Measurements from ENCODE around the gene ABHD13. TPM values are rescaled to one million over a fixed set of nuclear protein-coding genes. Genes with fewer than 3 reads are reported as not detected.

The ABHD13 gene
- total RNA-seq = 1 to 10 TPM; 4.8 to 9.7 TPM

DNA sequence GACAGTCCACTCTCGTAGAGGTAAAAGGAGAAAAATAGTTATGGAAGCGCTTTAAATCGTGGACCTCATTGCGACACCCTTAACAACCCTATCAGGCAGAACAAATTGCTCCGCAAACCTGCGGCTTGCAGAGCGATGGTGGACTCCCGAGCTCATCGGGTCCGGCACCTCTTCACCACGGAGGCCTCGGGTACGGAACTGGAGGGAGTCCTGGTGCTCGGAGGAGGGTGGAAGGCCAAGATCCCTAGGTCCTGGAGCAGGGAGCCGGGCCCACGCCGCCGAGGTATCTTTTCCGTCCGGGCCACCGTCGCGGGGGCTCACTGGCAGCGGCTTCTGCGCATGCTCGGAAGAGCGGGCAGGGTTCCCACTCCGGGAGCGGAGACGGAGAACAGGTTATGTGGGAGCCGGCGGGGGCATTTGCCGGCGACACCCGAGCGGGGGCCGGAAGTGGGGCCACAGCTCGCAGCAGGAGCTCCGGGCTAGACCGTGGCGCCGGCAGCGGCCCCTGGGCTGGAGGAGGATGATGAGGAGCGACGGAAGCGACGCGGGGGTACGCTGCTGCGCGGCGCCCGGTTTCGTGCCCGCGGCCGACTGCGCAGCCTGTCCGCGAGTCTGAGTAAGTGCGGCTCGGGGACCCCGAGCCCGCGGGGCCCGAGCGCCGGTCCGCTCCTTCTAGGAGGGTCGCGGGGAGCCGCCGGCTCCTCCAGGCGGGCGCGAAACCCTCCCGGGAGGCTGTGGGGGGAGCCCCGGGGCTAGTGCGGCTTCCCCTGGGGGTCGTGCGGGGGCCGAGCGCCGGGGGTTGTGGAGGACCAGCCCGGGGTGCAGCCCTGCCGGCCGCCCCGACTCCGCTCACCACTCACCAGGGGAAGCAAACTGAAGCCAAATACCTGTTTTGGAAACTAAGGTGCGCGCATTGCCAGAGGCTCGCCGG, at the start of gene ABHD13:
Gene ABHD13 (plus strand): TSS at position 349 of the 931 bp plus-strand sequence. CDS start 10,827 bp downstream, outside the sequence.
- Histone ChIP-seq H3K27me3 (replicated peaks; ENCODE audit: insufficient read depth) (no peaks in the 10 kb centered on the region), H3K4me3 (peak within 1 kb of the TSS; percentile 82 to 99), H3K27ac (peak within 1 kb of the TSS; percentile 76 to 83), H3K36me3 (no peaks in the 10 kb centered on the region), H3K9me3 (no peaks in the 10 kb centered on the region), H3K4me1 (replicated peaks) (peaks cover 15% of the 10 kb centered on the region)
- DNase-seq (ENCODE audit: low spot score) = peak; percentile 80
- intact Hi-C loops (cut with DNase I) = no loop called here
- under 1% methylated on average over 78 of the region's 93 CpGs for WGBS
- TF ChIP-seq POLR2AphosphoS5 (IDR thresholded peaks at IDR 0.05) = peak; percentile 91
- TF ChIP-seq POLR2A (IDR thresholded peaks at IDR 0.05) = peak; percentile 50
- peak in 1 of 4 experiments; percentile 21 for TF ChIP-seq CTCF (IDR thresholded peaks at IDR 0.05)

GRCh38 chr13:108168929-108169328, 49.3 kb upstream of the ABHD13 start:
- WGBS = 84% methylated on average over 3 of the region's 3 CpGs
- no peaks in the 10 kb centered on the region for H3K36me3 ChIP-seq
- H3K4me1 ChIP-seq (replicated peaks) = no peaks in the 10 kb centered on the region
- no peak overlapping the region for H3K4me3 ChIP-seq
- H3K9me3 ChIP-seq = no peaks in the 10 kb centered on the region
- TF ChIP-seq POLR2AphosphoS5 (IDR thresholded peaks at IDR 0.05) (no peak), CTCF (IDR thresholded peaks at IDR 0.05) (no peak), POLR2A (IDR thresholded peaks at IDR 0.05) (no peak)
- no peak overlapping the region for H3K27ac ChIP-seq
- intact Hi-C loops (cut with DNase I) = no loop called here
- DNase-seq (ENCODE audit: low spot score) = no peak
- no peaks in the 10 kb centered on the region for H3K27me3 ChIP-seq (replicated peaks; ENCODE audit: insufficient read depth)

DNA sequence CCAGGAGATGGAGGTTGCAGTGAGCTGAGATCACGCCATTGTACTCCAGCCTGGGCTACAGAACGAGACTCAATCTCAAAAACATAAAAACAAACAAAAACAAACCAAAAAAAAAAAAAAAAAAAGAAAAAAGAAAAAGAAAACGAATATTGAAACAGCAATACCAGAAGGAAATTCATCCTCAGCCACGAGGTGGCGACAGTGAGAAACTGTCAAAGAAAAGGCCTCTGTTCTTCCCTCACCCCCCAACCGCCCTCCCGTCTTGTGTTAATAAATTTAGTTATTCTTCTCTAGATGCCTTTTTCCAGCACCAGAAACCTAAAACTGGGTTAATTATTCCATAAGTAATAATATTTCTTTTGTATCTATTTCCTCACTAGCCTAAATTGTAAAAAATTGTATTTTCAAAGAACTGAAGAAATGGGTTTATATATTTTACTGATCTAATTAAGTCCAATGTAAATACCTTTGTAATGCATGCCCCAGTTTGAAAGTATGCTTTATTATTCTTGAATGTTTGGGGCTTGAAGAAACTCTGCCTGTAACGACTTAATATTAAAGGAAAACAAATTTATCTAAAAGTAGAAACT, 41.4 kb upstream of the ABHD13 start:
- WGBS = 58% methylated on average over 8 of the region's 8 CpGs
- no peak for DNase-seq (ENCODE audit: low spot score)
- Histone ChIP-seq H3K36me3 (no peaks in the 10 kb centered on the region), H3K4me3 (no peak overlapping the region), H3K27ac (no peak overlapping the region), H3K4me1 (replicated peaks) (no peaks in the 10 kb centered on the region), H3K9me3 (no peaks in the 10 kb centered on the region), H3K27me3 (replicated peaks; ENCODE audit: insufficient read depth) (no peaks in the 10 kb centered on the region)
- intact Hi-C loops (cut with DNase I) = no loop called here
- TF ChIP-seq POLR2AphosphoS5 (IDR thresholded peaks at IDR 0.05) (no peak), CTCF (IDR thresholded peaks at IDR 0.05) (no peak), POLR2A (IDR thresholded peaks at IDR 0.05) (no peak)

DNA sequence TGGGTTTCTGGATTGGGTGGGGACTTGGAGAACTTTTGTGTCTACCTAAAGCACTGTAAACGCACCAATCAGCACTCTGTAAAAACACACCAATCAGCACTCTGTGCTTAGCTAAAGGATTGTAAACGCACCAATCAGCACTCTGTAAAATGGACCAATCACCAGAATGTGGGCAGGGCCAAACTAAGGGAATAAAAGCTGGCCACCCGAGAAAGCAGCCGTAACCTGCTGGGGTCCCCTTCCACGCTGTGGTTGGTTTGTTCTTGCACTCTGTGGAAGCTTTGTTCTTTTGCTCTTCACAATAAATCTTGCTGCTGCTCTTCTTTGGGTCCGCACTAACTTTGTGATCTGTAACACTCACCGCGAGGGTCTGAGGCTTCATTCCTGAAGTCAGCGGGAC, 40.1 kb upstream of the ABHD13 start:
- intact Hi-C loops (cut with DNase I) = no loop called here
- DNase-seq (ENCODE audit: low spot score) = no peak
- Histone ChIP-seq H3K36me3 (no peaks in the 10 kb centered on the region), H3K4me3 (no peak overlapping the region), H3K4me1 (replicated peaks) (no peaks in the 10 kb centered on the region), H3K27ac (no peak overlapping the region), H3K27me3 (replicated peaks; ENCODE audit: insufficient read depth) (no peaks in the 10 kb centered on the region), H3K9me3 (no peaks in the 10 kb centered on the region)
- 88% methylated on average over 9 of the region's 9 CpGs for WGBS
- TF ChIP-seq POLR2AphosphoS5 (IDR thresholded peaks at IDR 0.05) = no peak
- no peak for TF ChIP-seq POLR2A (IDR thresholded peaks at IDR 0.05)
- no peak for TF ChIP-seq CTCF (IDR thresholded peaks at IDR 0.05)

Measured in prostate gland (tissue), 2 donors.